Ishikawa (cell line): ENCODE measurements around the gene OGFR.

ENCODE experiments used
- CEBPB ChIP-seq: IDR thresholded peaks from 2 replicates; pipeline ENCODE4 v1.6.1; 2012
- CREB1 ChIP-seq: IDR thresholded peaks from 2 replicates; pipeline ENCODE4 v1.6.1; 2012; ENCODE audit warnings: low read depth
- EGR1 ChIP-seq: IDR thresholded peaks from 2 replicates; pipeline ENCODE4 v1.6.1; 2012
- EP300 ChIP-seq: IDR thresholded peaks from 2 replicates; pipeline ENCODE4 v1.6.1; 2012; ENCODE audit warnings: borderline replicate concordance
- FOXM1 ChIP-seq: IDR thresholded peaks from 2 replicates; pipeline ENCODE4 v1.6.1; 2012; ENCODE audit warnings: low read depth, borderline replicate concordance
- MAX ChIP-seq: IDR thresholded peaks from 2 replicates; pipeline ENCODE4 v1.6.1; 2012
- NFIC ChIP-seq: IDR thresholded peaks from 2 replicates; pipeline ENCODE4 v1.6.1; 2012
- RAD21 ChIP-seq: IDR thresholded peaks from 2 replicates; pipeline ENCODE4 v1.6.1; 2012; ENCODE audit warnings: low read depth
- REST ChIP-seq: IDR thresholded peaks from 2 replicates; pipeline ENCODE4 v1.6.1; 2012; ENCODE audit warnings: low read depth, mild to moderate bottlenecking
- TAF1 ChIP-seq: IDR thresholded peaks from 2 replicates; pipeline ENCODE4 v1.6.1; 2012; ENCODE audit warnings: low read depth, mild to moderate bottlenecking
- TCF12 ChIP-seq: IDR thresholded peaks from 2 replicates; pipeline ENCODE4 v1.6.1; 2012; ENCODE audit warnings: low read depth
- TEAD4 ChIP-seq: IDR thresholded peaks from 2 replicates; pipeline ENCODE4 v1.6.1; 2012
- USF1 ChIP-seq: IDR thresholded peaks from 2 replicates; pipeline ENCODE4 v1.6.1; 2012
- YY1 ChIP-seq: IDR thresholded peaks from 2 replicates; pipeline ENCODE4 v1.6.1; 2012; ENCODE audit warnings: low read depth
- ZBTB7A ChIP-seq: IDR thresholded peaks from 2 replicates; pipeline ENCODE4 v1.6.1; 2012; ENCODE audit warnings: low read depth

The OGFR gene

GRCh38 chr20:62824476-62825332 lies 20.1 kb downstream of the OGFR start:
- peak; percentile 34; the same call in 1 of the 2 replicates for TF ChIP-seq ZBTB7A
- TF ChIP-seq MAX, result no peak
- TF ChIP-seq EP300, result peak; percentile 55
- peak; percentile 50; the same call in 1 of the 2 replicates for TF ChIP-seq TEAD4

- TF ChIP-seq TAF1 (no peak), USF1 (no peak), CEBPB (no peak), EP300 (no peak), REST (no peak), FOXM1 (no peak), ZBTB7A (no peak), YY1 (no peak), RAD21 (no peak), TEAD4 (no peak)
Observed at GRCh38 chr20:62825333-62825985, 20.8 kb downstream of the OGFR start.

- no peak for TF ChIP-seq CREB1
- TF ChIP-seq CEBPB, result no peak
- no peak for TF ChIP-seq TCF12
- no peak for TF ChIP-seq MAX
- TF ChIP-seq ZBTB7A, result no peak
- TF ChIP-seq FOXM1, result no peak
Observed at GRCh38 chr20:62825986-62826645, 21.5 kb downstream of the OGFR start.

GRCh38 chr20:62826646-62827310 lies 22.1 kb downstream of the OGFR start:
- TF ChIP-seq NFIC, result no peak
- no peak for TF ChIP-seq TEAD4
- TF ChIP-seq TCF12, result no peak
- TF ChIP-seq CREB1, result no peak
- no peak for TF ChIP-seq ZBTB7A

GRCh38 chr20:62827311-62828038 lies 22.8 kb downstream of the OGFR start:
- TF ChIP-seq MAX, result no peak
- TF ChIP-seq USF1, result no peak
- TF ChIP-seq TEAD4, result no peak
- TF ChIP-seq EP300, result no peak
- TF ChIP-seq EGR1, result no peak
- TF ChIP-seq ZBTB7A, result no peak
- TF ChIP-seq FOXM1, result no peak
- no peak for TF ChIP-seq RAD21
- TF ChIP-seq TAF1, result no peak
- TF ChIP-seq YY1, result no peak

- no peak for TF ChIP-seq TCF12
Observed at GRCh38 chr20:62828051-62828450, 23.4 kb downstream of the OGFR start.
